SHP77 (cell line): ENCODE measurements around the gene CFAP54.
"Not testable (repeated sequence)": the region's sequence is repeated elsewhere in the genome, so short reads cannot be mapped to it uniquely, and the experiment has no call there.

ENCODE experiments used
- DNase-seq, 2 experiments: peaks; one replicate each; lab custom pipeline; 2025; lab: John Stamatoyannopoulos, UW

Gene CFAP54

GRCh38 chr12:96513166-96513565 lies 23.8 kb downstream of the CFAP54 start:
- no peak for DNase-seq

GRCh38 chr12:96513681-96514080 lies 24.3 kb downstream of the CFAP54 start:
- DNase-seq = no peak

- DNase-seq = no peak
Measured at GRCh38 chr12:96514328-96514727, 25.0 kb downstream of the CFAP54 start.

- peak; percentile 13 to 52 for DNase-seq
Measured at GRCh38 chr12:96516472-96517430, 27.4 kb downstream of the CFAP54 start.

- no peak for DNase-seq
Measured at GRCh38 chr12:96520767-96521166, 31.4 kb downstream of the CFAP54 start.

GRCh38 chr12:96521895-96522682 lies 32.7 kb downstream of the CFAP54 start:
- no peak for DNase-seq

- no peak for DNase-seq
Measured at GRCh38 chr12:96522690-96523089, 33.3 kb downstream of the CFAP54 start.

GRCh38 chr12:96526110-96526509 lies 36.7 kb downstream of the CFAP54 start:
- DNase-seq = no peak

GRCh38 chr12:96529912-96530311 lies 40.5 kb downstream of the CFAP54 start:
- no peak for DNase-seq

- no peak for DNase-seq
Measured at GRCh38 chr12:96534339-96534738, 45.0 kb downstream of the CFAP54 start.

GRCh38 chr12:96548384-96548783 lies 59.0 kb downstream of the CFAP54 start:
- DNase-seq = no peak

GRCh38 chr12:96549341-96549740 lies 60.0 kb downstream of the CFAP54 start:
- DNase-seq = no peak

- no peak for DNase-seq
Measured at GRCh38 chr12:96570579-96570978, 81.2 kb downstream of the CFAP54 start.

- DNase-seq = no peak
Measured at GRCh38 chr12:96571101-96571862, 81.9 kb downstream of the CFAP54 start.

GRCh38 chr12:96578526-96579125 lies 89.2 kb downstream of the CFAP54 start:
- peak; percentile 60 to 65 for DNase-seq

GRCh38 chr12:96585977-96586376 lies 96.6 kb downstream of the CFAP54 start:
- DNase-seq = no peak

- no peak for DNase-seq
Measured at GRCh38 chr12:96587691-96588090, 98.3 kb downstream of the CFAP54 start.

- no peak for DNase-seq
Measured at GRCh38 chr12:96590970-96591369, 101.6 kb downstream of the CFAP54 start.

GRCh38 chr12:96604374-96604773 lies 115.0 kb downstream of the CFAP54 start:
- not testable (repeated sequence) for DNase-seq

- no peak for DNase-seq
Measured at GRCh38 chr12:96605684-96606083, 116.3 kb downstream of the CFAP54 start.

- DNase-seq = no peak
Measured at GRCh38 chr12:96606134-96606533, 116.8 kb downstream of the CFAP54 start.

GRCh38 chr12:96606644-96607043 lies 117.3 kb downstream of the CFAP54 start:
- DNase-seq = no peak
